Measurements from ENCODE around the gene EFR3B. TPM values are rescaled to one million over a fixed set of nuclear protein-coding genes. Genes with fewer than 3 reads are reported as not detected.
"Not testable (repeated sequence)": the region's sequence is repeated elsewhere in the genome, so short reads cannot be mapped to it uniquely, and the experiment has no call there.

EFR3B gene
- polyA plus RNA-seq, 3 donors, result 5.2 to 6.2 (median 5.7) TPM

DNA sequence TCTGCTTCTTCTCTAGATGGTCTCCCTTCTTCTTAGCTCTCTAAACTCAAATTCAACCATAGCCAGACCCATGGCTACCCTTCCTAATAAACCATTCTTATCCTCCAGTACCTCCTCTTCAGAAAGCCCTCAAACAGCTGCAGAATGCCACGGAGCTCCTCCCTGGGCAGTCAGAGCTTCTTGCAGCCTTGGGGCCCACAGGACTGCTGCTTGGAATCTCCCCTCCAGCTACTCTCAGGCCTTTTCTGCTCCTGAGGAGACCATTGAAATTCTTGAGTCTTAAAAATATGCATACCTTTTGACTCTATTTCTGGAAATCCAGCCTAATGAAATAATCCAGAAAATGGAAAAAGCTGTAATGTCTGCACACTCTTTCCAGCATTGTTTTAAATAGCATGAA is 30.7 kb downstream of the EFR3B start:
- DNase-seq (ENCODE audit: low read depth in 3 of 3, low spot score in 2 of 3), result no peak

DNA sequence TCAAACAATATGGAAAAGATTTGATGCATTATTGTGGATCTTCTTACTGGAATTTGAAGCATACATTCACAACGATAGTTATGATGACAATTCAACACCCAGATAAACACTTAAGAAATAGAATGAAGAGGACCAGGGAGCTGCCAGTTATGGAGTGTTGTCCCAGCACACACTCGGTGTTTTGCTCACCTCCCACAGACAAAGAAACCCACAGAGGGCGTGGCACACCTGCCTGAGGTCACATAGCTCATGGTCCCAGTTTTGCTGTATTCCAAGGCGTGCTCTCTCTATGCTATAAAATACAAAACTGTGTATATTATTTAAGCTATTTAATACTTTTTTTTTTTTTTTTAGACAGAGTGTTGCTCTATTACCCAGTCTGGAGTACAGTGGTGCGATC is 31.1 kb downstream of the EFR3B start:
- no peak for DNase-seq (ENCODE audit: low read depth in 3 of 3, low spot score in 2 of 3)

DNA sequence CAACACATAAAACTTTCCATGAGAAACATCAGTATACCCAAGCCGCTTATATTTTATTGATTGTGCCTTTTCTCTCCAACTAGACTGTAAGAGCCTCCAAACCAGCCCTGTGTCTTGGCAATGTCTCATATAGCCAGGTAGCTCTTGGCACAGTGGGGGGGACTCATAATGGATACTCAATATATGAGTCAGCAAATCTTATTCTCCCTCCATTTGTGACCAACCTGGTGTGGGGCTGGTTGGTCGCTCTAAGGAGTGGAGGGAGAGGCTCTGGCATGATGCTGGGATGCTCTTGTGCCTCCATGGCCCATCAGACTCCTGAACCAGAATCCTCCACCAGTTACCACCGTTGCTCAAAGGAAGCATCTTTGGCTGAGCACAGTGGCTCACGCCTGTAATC is 32.0 kb downstream of the EFR3B start:
- no peak for DNase-seq (ENCODE audit: low read depth in 3 of 3, low spot score in 2 of 3)

DNA sequence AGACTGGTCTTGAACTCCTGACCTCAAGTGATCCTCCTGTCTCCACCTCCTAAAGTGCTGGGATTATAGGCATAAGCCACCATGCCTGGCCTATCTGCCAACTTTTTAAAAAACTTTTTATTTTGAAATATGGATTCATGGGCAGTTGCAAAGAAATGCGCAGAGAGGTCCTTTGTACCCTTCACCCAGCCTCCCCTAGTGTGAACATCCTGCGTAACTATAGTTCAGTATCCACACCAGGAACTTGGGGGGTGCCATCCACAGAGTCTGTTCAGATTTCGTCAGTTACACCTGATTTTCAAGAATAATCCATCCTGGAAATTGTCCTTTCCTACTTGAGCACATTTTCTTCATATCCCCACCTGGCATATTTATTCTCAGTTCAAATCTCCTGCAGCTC is 33.0 kb downstream of the EFR3B start:
- no peak for DNase-seq (ENCODE audit: low read depth in 3 of 3, low spot score in 2 of 3)

DNA sequence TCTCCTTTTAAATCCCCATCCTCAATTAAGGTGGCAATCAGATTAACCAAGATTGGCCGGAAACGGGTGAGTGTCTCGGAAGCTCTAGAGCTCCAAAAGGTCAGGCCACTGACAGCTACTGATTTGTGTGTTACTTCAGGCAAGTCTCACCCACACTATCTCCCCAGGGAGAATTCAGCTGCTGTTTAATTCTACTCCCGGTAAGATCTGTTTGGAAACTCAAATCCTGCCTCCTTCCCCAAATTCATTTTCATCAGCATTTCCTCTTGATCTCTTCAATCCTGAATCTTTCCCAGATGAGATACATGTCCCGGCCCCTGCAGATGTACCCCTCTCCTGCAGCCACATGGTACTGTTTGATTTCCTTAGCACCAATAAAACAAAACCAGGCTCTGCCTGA is 34.9 kb downstream of the EFR3B start:
- DNase-seq (ENCODE audit: low read depth in 3 of 3, low spot score in 2 of 3), result no peak

DNA sequence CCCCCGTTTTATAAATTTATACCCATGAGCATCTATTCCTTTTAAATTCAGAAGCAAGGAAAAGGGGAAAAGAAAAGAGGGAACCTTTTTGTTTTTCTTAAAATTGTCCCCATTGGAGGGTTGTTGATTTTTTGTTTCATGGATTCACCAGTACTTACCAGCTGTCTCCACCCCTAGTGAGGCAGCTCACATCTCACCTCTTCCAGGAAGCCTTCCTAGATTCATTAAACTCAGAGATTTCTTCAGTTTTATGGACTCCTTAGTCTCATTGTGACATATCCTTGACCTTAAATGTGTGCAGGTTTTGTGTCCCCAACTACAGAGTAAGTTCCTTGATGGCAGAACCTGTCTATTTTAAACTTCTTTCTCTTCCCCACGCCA is 35.9 kb downstream of the EFR3B start:
- DNase-seq (ENCODE audit: low read depth in 3 of 3, low spot score in 2 of 3), result no peak

DNA sequence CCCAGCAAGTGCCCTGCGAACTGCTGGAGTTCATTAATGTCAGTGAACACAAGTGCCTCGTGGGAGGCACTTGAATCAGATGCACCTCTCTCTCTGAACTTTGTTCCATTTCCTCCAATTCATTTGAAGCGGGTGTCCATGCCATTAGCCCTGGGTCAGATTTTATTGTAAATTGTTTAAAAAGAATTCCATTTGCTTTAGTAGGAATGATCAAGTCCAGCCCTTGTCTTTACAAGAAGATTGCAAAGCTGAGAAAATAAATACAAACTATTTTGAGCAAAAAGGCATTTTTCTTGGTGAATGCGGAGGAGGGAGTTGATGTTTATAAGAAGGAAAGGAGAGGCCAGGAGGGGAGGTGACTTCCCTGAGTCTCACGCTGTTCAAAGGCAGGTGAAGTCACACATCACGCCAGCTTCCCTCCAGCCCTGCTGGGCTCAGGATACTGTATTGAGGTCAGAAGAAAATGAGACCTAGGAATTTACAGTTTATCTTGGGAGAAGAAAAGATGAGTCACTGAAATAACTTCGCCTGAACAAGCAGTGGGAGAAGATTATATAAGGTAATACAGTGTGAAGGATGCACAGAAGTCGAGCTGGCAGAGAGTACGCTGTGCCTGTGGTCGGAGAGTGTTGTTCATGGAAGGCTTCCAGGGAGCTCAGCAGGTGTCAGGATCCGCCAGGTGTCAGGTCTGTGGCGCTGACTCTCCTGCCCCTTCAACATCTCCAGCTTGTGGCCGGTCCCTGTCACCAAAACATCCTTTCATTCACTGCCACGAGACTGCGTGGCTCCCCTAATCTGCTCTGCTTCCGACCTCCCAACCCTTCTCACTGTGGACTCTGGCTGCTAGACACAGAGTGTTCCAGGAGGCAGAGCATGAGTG is 36.5 kb downstream of the EFR3B start:
- no peak for DNase-seq (ENCODE audit: low read depth in 3 of 3, low spot score in 2 of 3)

DNA sequence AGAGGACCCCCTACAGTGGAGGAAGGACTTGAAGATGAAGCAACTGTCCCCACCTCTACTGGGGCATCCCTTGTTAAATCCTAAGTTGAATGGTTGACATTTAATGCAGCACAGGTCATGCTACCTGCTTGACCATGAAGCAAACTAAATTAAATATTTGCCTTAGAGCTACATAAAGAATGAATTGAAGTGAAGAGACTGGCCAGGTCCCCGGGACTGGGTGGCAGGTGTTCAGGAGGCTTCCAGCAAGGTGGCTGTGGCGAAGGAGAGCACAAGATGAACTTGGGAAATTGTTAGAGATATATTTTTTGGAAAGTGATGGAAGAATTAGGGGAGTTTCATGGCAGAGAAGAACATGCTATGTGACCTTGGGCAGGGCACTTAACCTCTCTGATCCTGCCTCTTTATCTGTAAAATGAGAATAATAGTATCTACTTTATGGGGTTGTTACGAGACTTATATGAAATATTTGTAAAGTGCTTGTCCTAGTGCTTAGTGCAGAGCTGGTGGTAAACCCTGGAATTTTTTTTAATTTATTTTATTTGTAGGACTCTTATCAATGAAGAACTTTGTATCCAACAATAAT is 37.3 kb downstream of the EFR3B start:
- DNase-seq (ENCODE audit: low read depth in 3 of 3, low spot score in 2 of 3), result no peak

DNA sequence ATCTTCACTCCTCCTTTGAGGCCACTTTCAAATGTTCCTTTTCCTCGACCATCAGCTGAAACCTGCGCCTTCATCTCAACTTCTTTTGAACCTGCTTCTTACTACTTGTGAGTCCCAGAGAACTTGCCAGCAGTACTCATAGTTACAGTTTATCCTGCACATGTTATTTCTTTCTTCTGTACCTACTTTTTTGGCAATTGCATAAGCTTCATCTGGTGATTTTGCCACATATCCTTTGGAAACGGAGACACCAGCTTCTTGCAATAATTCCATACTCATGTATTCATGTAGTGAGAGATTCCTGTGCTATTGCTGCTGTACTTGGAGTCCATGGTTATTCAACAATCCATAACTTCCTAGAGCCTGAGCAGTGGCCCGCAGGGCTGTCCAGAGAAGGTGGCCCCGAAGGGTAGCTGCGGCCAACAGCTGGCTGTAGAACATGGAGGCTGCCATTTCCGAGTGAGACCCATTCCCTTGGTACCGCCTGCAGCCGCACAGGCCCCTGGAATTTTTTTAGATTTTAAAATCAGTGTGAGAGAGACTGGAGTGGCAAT is 39.4 kb downstream of the EFR3B start:
- no peak for DNase-seq (ENCODE audit: low read depth in 3 of 3, low spot score in 2 of 3)

DNA sequence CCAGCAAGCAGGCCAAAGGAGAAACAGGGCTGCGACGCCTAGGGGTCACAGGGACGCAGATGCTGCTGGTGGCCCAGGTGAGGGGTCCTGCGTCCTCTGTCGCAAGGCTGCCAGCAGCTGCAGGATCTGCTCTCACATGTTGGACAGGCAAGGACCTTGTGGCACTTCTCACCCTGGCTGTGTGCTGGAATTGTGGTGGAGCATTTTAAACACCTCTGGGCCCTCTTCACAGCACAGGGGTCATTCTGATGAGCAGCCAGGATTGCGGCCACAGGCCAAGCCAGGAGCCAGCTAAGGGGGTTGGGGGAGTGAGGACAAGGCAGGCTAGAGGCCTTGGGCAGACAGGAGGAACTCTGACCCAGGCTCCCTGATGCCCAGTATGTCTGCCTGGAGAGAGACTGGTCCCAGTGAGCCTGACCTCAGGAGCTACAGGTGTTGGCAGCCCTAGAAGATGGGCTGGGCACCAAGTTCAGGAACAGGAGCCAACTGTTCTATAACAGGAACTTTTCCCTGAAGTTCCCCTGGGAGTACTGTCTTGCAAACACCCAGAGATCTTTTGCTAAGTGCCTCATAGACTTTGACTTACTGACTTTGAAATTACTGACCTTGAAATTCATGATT is 40.2 kb downstream of the EFR3B start:
- DNase-seq (ENCODE audit: low read depth in 3 of 3, low spot score in 2 of 3), result no peak

DNA sequence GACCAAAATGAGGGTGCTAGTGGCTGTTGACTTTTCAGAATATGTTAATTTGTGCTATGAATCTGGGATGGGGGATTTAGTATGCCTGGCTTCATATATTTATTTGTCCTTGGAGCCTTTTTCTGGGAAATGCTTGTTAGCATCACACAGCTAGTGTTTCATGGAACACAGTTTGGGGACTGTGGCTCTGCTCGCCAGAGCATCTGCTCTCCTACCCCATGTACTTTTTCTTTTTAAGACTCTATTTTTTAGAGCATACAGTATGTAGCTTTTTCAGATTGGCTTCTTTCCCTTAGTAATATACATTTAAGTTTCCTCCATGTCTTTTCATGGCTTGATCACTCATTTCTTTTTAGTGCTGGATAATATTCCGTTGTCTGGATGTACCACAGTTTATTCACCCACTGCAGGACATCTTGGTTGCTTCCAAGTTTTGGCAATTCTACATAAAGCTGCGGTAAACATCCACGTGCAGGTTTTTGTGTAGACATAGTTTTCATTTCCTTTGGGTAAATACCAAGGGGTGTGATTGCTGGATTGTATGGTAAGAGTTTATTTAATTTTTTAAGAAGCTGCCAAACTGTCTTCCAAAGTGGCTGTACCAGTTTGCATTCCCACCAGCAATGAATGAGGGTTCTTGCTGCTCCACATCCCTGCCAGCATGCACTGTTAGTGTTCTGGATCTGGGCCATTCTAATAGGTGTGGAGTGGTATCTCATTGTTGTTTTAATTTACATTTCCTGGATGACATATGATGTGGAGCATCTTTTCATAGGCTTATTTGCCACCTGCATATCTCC is 44.1 kb downstream of the EFR3B start:
- no peak for DNase-seq (ENCODE audit: low read depth in 3 of 3, low spot score in 2 of 3)

DNA sequence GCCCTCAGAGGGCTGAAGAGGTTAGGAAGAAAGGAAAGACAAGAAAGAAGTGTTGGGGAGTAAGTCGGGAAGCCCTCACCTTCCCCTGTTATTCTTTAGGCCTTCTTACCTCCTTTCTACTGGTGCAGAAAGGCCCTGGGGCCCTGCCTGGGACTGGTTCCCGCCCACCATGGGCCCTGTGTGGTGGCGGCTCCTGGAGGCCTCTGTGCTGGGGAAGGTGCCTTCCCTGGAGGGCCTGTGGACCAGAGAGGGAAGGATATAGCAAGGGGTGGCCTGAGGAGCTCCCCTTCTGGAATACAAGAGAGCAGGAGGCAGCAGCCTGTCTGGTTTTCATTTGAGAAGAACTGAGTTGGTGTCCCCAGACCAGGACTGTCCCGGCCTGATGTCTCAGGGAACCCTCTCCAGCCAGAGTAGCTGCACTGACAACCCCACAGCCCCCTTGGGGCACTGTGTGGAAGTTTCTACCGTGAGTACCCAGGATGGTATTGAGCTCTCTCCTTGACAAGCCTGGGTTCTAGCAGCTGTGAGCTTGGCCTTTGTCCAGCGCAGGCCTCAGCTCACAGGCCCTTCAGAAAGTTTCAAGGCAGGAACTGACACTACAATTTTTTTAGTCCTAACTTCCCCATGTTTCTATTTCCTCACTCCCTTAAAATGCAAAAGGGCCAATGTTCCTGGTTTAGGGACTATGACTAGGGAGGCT is 47.1 kb downstream of the EFR3B start:
- DNase-seq (ENCODE audit: low read depth in 3 of 3, low spot score in 2 of 3), result no peak

DNA sequence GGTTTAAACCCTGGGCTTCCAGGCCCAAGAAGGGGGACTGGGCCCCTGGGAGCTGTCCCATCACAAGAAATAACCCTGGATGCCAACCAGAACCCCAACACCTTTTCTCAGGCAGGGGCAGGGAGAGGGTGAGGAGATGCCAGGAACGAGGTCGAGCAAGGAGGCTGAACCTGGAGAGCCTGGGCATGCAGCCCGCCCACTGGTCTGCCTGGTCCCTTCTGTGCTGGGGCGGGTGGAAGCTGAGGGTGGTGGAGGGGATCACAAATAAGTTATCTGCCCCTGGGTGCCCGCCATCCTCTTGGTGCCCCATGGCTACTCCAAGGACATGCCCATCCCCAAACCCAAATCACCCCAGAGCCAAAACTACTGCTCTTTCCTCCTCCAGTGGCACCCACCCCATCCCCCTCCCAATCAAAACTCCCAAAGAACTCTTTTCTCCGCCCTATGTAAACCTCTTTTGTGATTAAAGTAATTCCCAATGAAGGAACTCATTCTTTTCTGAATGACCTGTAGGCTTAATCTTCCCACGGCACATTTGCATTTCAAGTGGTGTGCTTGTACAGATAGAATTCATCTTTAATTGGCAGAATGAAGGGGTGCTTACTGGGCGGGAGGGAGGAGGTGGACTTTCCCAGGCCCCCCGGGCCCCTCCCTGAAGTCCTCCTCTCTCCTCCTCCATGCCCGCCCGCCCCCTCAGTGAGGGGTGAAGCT is 47.9 kb downstream of the EFR3B start:
- DNase-seq (ENCODE audit: low read depth in 3 of 3, low spot score in 2 of 3), result no peak

DNA sequence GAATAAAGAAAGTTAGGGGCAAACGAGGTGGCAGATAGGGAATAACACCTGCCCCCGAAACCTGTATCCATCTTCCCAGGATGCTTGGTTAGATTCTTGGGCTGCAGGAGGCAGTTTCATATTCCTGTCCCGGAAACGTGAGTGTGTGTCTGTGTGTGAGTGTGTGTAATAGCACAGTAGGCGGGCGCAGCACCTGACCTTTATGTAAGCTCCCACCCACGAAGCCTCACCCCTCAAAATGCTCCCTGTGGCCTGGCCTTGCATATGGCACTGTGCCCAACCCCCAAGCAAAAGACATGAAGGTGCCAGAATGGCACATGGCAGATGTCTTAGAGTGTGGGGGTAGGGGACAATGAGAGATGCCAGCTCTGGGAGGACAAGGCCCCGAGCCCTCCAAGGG is 48.9 kb downstream of the EFR3B start:
- no peak for DNase-seq (ENCODE audit: low read depth in 3 of 3, low spot score in 2 of 3)

DNA sequence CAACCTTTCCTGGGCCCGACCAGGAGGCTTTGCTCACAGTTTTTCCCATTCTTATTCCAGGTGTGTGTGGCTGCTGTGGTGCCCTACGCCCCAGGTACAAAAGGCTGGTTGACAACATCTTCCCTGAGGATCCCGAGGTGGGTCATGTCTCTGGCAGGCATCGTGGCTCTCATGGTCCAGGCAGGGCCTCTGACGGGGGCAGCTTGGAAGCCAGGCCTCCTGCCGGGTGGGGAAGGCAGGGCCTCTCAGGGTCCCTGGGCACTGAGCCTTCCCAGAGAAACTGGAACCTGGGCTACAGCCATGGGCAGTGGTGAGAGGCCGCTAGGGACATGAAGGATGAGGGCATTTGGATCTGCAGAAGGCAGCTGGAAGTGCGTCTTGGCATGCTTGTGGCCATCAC is 49.4 kb downstream of the EFR3B start:
- no peak for DNase-seq (ENCODE audit: low read depth in 3 of 3, low spot score in 2 of 3)

DNA sequence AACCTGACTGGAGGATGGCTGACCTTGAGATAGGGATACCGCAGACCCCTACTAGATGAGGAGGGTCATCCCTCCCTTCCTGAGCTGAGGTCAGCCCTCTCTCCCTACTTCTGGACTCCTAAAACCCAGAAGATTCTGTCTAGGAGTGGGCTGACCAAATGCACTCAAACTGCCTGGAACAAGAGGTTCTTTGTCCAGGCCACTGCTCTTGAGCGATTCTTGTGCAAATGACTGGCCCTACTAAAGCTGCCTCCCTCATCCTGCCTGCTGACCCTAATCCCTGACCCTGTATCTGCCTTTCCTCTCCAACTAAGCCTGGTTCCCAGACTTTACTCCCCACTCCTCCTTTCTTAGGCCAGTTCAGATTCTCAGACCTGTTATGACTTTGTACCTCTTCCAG is 56.2 kb downstream of the EFR3B start:
- no peak for DNase-seq (ENCODE audit: low read depth in 3 of 3, low spot score in 2 of 3)

DNA sequence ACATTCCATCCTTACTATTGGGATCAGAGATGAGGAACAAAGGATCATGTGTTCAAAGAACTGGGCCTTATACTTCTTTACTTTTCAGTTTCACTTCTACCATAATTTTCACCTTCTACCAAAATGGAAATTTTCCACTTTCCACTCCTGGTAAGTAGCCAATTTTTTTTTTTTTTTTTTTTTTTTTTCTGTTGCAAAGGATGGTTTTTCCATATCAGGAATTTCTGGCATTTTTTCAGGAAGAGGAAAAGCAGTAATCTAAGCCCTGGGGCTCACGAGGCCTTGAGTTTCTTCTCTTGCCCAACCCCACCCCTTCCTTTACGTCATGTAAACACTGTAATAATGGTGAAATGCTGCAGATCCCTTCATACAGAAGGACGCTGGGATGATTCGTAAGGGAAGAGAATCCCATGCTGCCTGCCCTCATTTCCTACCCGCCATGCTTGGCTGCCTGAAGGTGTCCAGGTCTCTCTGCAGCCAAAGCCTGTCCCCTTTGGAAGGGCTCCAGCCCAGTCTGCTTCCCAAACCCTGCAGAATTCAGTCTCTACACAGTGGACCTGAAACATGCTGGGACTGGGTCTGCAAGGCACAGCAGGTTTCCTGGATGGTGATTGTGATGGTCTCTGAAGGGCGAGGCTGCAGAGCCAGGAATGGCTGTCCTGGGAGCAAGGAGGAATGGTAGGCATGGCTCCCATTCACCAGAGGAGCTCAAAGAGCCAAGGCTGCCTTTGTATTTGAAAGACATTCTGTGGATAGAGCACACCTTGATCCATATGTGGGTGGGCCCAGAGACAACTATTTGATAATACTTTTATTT is 57.0 kb downstream of the EFR3B start:
- DNase-seq (ENCODE audit: low read depth in 3 of 3, low spot score in 2 of 3), result no peak

DNA sequence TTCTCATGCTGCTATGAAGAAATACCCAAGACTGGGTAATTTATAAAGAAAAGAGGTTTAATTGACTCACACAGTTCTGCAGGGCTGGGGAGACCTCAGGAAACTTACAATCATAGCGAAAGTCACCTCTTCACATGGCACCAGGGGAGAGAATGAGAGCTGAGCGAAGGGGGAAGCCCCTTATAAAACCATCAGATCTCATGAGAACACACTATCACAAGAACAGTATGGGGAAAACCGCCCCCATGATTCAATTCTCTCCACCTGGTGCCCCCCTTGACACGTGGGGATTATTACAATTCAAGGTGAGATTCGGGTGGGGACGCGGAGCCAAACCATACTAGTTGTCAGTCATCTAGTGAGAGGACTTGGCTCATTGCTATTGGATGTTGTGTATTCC is 60.5 kb downstream of the EFR3B start:
- not testable (repeated sequence) for DNase-seq (ENCODE audit: low read depth in 3 of 3, low spot score in 2 of 3)
